Activated gamma-delta T cell (primary cell): Measurements from ENCODE around the gene TMPRSS11F.

Experiments used
- DNase-seq: peaks from one replicate; lab custom pipeline; 2025; lab: John Stamatoyannopoulos, UW

TMPRSS11F gene

GRCh38 chr4:68077737-68078136 lies 51.9 kb downstream of the TMPRSS11F start:
- peak; percentile 0 for DNase-seq

GRCh38 chr4:68077301-68077700 lies 52.4 kb downstream of the TMPRSS11F start:
- DNase-seq, result no peak

GRCh38 chr4:68076194-68076593 lies 53.5 kb downstream of the TMPRSS11F start:
- no peak for DNase-seq

GRCh38 chr4:68074397-68074796 lies 55.3 kb downstream of the TMPRSS11F start:
- DNase-seq, result no peak

GRCh38 chr4:68070302-68070701 lies 59.4 kb downstream of the TMPRSS11F start:
- no peak for DNase-seq

GRCh38 chr4:68062501-68062900 lies 67.2 kb downstream of the TMPRSS11F start:
- DNase-seq, result no peak

- peak; percentile 2 for DNase-seq
These were observed 91.4 kb downstream of the TMPRSS11F start for GRCh38 chr4:68038272-68038671.

- no peak for DNase-seq
These were observed 108.5 kb downstream of the TMPRSS11F start for GRCh38 chr4:68021185-68021584.

- DNase-seq, result no peak
These were observed 118.0 kb downstream of the TMPRSS11F start for GRCh38 chr4:68011684-68012083.
